K562 (cell line): ENCODE measurements around the gene MAP3K13. TPM values are rescaled to one million over a fixed set of nuclear protein-coding genes. Genes with fewer than 3 reads are reported as not detected.

Source experiments
- ATAC-seq: fragments of 200-7000 bp; cut with Tn5 transposase; 3 replicates; pipeline ENCODE4 v1.9.1; 2020; ENCODE audit warnings: moderate library complexity
- BruUV-seq: library from RNA; stranded (reverse); fragments of 400-500 nt; replicated peaks from 2 replicates; lab custom pipeline; 2021; lab: Mats Ljungman, UMichigan
- CTCF ChIA-PET: fragments of 300-600 bp; formaldehyde crosslinking; extraction: SDS; loops from one replicate; lab custom pipeline; 2021; ENCODE audit warnings: low intra/inter-chr PET ratio; lab: Yijun Ruan, JAX
- POLR2A ChIA-PET: fragments of 300-600, 350-650 bp; sonication (Branson Sonifier 250); formaldehyde crosslinking; extraction: SDS; loops from one replicate; lab custom pipeline; 2021; ENCODE audit warnings: antibody characterized with exemption, inconsistent platforms; lab: Yijun Ruan, JAX
- DNase-seq, 4 experiments: peaks; one replicate each; pipeline versions ENCODE4 v3.0.0 to v3.0.0-alpha.2; 2011 to 2018; ENCODE audit warnings: low spot score in 3 of 4, mixed read lengths in 3 of 4; ENCODE audit errors: extremely low read depth in 1 of 4
- FAIRE-seq: peaks from 2 replicates; lab custom pipeline; 2011; peaks lifted over from hg19 to GRCh38; lab: Jason Lieb, UNC
- H2AFZ ChIP-seq: 2 replicates; pipeline ENCODE4 v1.6.0; 2011; ENCODE audit warnings: low read depth, low read length, control low read depth, inconsistent platforms
- H3K27ac ChIP-seq: fragments of 200-600 bp; 3 replicates; pipeline ENCODE4 v1.8.0; 2011; ENCODE audit warnings: low read depth, mild to moderate bottlenecking, control low read depth, inconsistent platforms, low read length, moderate library complexity, mixed read lengths; ENCODE audit errors: extremely low read depth
- H3K27me3 ChIP-seq, 2 experiments: fragments of 300-600 bp in 1 of 2; 2 replicates in 1 of 2; 3 replicates in 1 of 2; pipeline versions ENCODE4 v1.6.0 to v1.8.0; 2011; ENCODE audit warnings: inconsistent platforms in 2 of 2, low read length in 2 of 2, mild to moderate bottlenecking in 1 of 2, mixed read lengths in 1 of 2, moderate library complexity in 1 of 2; ENCODE audit not compliant: control insufficient read depth in 2 of 2, insufficient read depth in 2 of 2
- H3K36me3 ChIP-seq: fragments of 300-600 bp; 3 replicates; pipeline ENCODE4 v1.8.0; 2011; ENCODE audit warnings: mild to moderate bottlenecking, low read length, inconsistent platforms; ENCODE audit not compliant: control insufficient read depth, insufficient read depth
- H3K4me1 ChIP-seq, 2 experiments: fragments of 200-600 bp in 1 of 2; replicated peaks in 1 of 2; 2 replicates in 1 of 2; 3 replicates in 1 of 2; pipeline versions ENCODE4 v1.5.1 to v1.8.0; 2011; ENCODE audit warnings: inconsistent platforms in 2 of 2, low read length in 2 of 2, mild to moderate bottlenecking in 1 of 2, mixed read lengths in 1 of 2, moderate library complexity in 1 of 2; ENCODE audit not compliant: control insufficient read depth in 2 of 2, insufficient read depth in 2 of 2
- H3K4me2 ChIP-seq: 2 replicates; pipeline ENCODE4 v1.6.1; 2011; ENCODE audit warnings: low read length, control low read depth, inconsistent platforms, mixed read lengths; ENCODE audit not compliant: insufficient read depth
- H3K4me3 ChIP-seq: fragments of 200-600 bp; sonication (generic), shearing (Covaris generic); 2 replicates; pipeline ENCODE4 v1.5.1; 2016; ENCODE audit warnings: control low read depth, inconsistent platforms
- H3K79me2 ChIP-seq: fragments of 200-600 bp; 3 replicates; pipeline ENCODE4 v1.8.0; 2011; ENCODE audit warnings: low read length, inconsistent platforms; ENCODE audit not compliant: control insufficient read depth, insufficient read depth
- H3K9ac ChIP-seq, 2 experiments: 2 replicates each; pipeline versions ENCODE4 v1.6.0 to v1.6.1; 2011; ENCODE audit warnings: low read depth in 2 of 2, low read length in 2 of 2, control low read depth in 1 of 2, inconsistent platforms in 1 of 2, mild to moderate bottlenecking in 1 of 2, mixed read lengths in 1 of 2; ENCODE audit not compliant: insufficient read depth in 1 of 2
- H3K9me1 ChIP-seq: one replicate; pipeline ENCODE4 v1.6.0; 2011; ENCODE audit warnings: inconsistent platforms, mild to moderate bottlenecking, low read length, moderate library complexity; ENCODE audit not compliant: control insufficient read depth, insufficient read depth
- H3K9me3 ChIP-seq: replicated peaks from 2 replicates; pipeline ENCODE4 v1.5.1; 2011; ENCODE audit warnings: low read depth, low read length, inconsistent platforms; ENCODE audit not compliant: control insufficient read depth, insufficient read depth
- H4K20me1 ChIP-seq: replicated peaks from 2 replicates; pipeline ENCODE4 v1.6.1; 2011; ENCODE audit warnings: low read length, inconsistent platforms, mixed read lengths; ENCODE audit not compliant: control insufficient read depth, insufficient read depth
- CEBPB ChIP-seq: fragments of 450-650 bp; IDR thresholded peaks from 2 replicates; pipeline ENCODE4 v1.6.1; 2016; ENCODE audit warnings: missing genetic modification characterization, missing compliant biosample characterization
- CREB3L1 ChIP-seq: fragments of 450-650 bp; IDR thresholded peaks from 2 replicates; pipeline ENCODE4 v1.6.1; 2014; ENCODE audit warnings: low read depth, mild to moderate bottlenecking, moderate library complexity, borderline replicate concordance
- ETV5 ChIP-seq: sonication (generic); formaldehyde crosslinking; IDR thresholded peaks from 2 replicates; pipeline ENCODE4 v1.4.0; 2020; ENCODE audit warnings: low read depth, mild to moderate bottlenecking, missing genetic modification reagents
- HIVEP1 ChIP-seq: fragments of 250-450 bp; sonication (Bioruptor Pico); IDR thresholded peaks from 2 replicates; pipeline ENCODE4 v1.4.0; 2020; ENCODE audit warnings: mild to moderate bottlenecking
- ID3 ChIP-seq, 2 experiments: fragments of 250-450 bp in 1 of 2; fragments of 450-650 bp in 1 of 2; sonication (Bioruptor Pico) in 1 of 2; IDR thresholded peaks; 2 replicates each; pipeline versions ENCODE4 v1.6.1 to v1.8.0; 2016 to 2021; ENCODE audit warnings: mild to moderate bottlenecking in 2 of 2, moderate library complexity in 2 of 2, missing compliant biosample characterization in 1 of 2, missing genetic modification characterization in 1 of 2
- IRF2 ChIP-seq: sonication (generic); formaldehyde crosslinking; IDR thresholded peaks from 2 replicates; pipeline ENCODE4 v1.8.1; 2022; ENCODE audit warnings: mild to moderate bottlenecking, missing genetic modification reagents
- L3MBTL2 ChIP-seq: fragments of 450-650 bp; IDR thresholded peaks from 2 replicates; pipeline ENCODE4 v1.6.1; 2016; ENCODE audit warnings: mild to moderate bottlenecking, moderate library complexity
- NRF1 ChIP-seq, 2 experiments: fragments of 450-650 bp; IDR thresholded peaks in 1 of 2; conservative IDR thresholded peaks in 1 of 2; 2 replicates each; pipeline ENCODE4 v1.6.1; 2014; ENCODE audit warnings: mild to moderate bottlenecking in 2 of 2
- SREBF2 ChIP-seq: sonication (generic); formaldehyde crosslinking; IDR thresholded peaks from 2 replicates; pipeline ENCODE4 v1.4.0; 2020; ENCODE audit warnings: mild to moderate bottlenecking, missing genetic modification reagents
- STAG1 ChIP-seq: sonication (generic); formaldehyde crosslinking; IDR thresholded peaks from 2 replicates; pipeline ENCODE4 v1.5.0; 2020; ENCODE audit warnings: missing genetic modification reagents, borderline replicate concordance
- TAF15 ChIP-seq: fragments of 200-400 bp; formaldehyde crosslinking; IDR thresholded peaks from 2 replicates; pipeline ENCODE4 v1.6.1; 2017; ENCODE audit warnings: mild to moderate bottlenecking, low read depth, low read length, moderate library complexity
- TEAD2 ChIP-seq: fragments of 450-650 bp; IDR thresholded peaks from 2 replicates; pipeline ENCODE4 v1.6.1; 2016; ENCODE audit warnings: missing genetic modification characterization, control low read depth, missing compliant biosample characterization
- USF2 ChIP-seq: sonication (generic); formaldehyde crosslinking; IDR thresholded peaks from 2 replicates; pipeline ENCODE4 v1.5.0; 2020; ENCODE audit warnings: missing genetic modification reagents
- YY1 ChIP-seq, 3 experiments: IDR thresholded peaks; 2 replicates each; pipeline ENCODE4 v1.6.1; 2011; ENCODE audit warnings: low read length in 2 of 3, mild to moderate bottlenecking in 2 of 3, moderate library complexity in 2 of 3, borderline replicate concordance in 1 of 3, control low read depth in 1 of 3, low read depth in 1 of 3; ENCODE audit not compliant: insufficient read depth in 3 of 3, insufficient replicate concordance in 2 of 3, control insufficient read depth in 1 of 3, insufficient read length in 1 of 3; ENCODE audit errors: extremely low read depth in 1 of 3
- WGBS: fragments of 100-300 bp; shearing (Covaris generic); methylation state at CpG from one replicate; pipeline ENCODE4 v1.1.6; 2016; ENCODE audit warnings: low coverage, mixed read lengths; ENCODE audit not compliant: insufficient coverage; ENCODE audit errors: missing lambda C conversion rate; 5-methylcytosine and 5-hydroxymethylcytosine counted together
- in situ Hi-C: fragments of 300-500 bp; cut with MboI; formaldehyde crosslinking; loops from 4 replicates; pipeline ENCODE4 v1.15.0; 2018; ENCODE audit warnings: inconsistent platforms, mixed read lengths
- intact Hi-C: fragments of 100-400 bp; cut with micrococcal nuclease; formaldehyde crosslinking; loops from 2 replicates; pipeline ENCODE4 v1.14.2; 2022
- polyA plus RNA-seq, 8 experiments: library from polyadenylated mRNA; depleted of rRNA in 4 of 8; stranded (reverse) in 5 of 8; unstranded in 3 of 8; fragments of >200 nt; fragmentation: Nextera tagmentation in 2 of 8; fragmentation: Illumina TruSeq in 1 of 8; extraction: Ambion mirVana in 2 of 8; extraction: Trizol in 1 of 8; gene quantifications; 2 replicates each; pipeline versions ENCODE4 v1.2.1 to v1.2.3, GENCODE V29; 2011 to 2014; ENCODE audit warnings: inconsistent platforms in 1 of 8, missing spikeins in 1 of 8
- total RNA-seq, 7 experiments: library from RNA; depleted of rRNA in 6 of 7; stranded (reverse); fragments of >200 nt in 6 of 7; fragmentation: Illumina TruSeq in 2 of 7; extraction: Trizol in 2 of 7; gene quantifications; 2 replicates each; pipeline versions ENCODE4 v1.2.1 to v1.2.3, GENCODE V29; 2011 to 2021; ENCODE audit warnings: low replicate concordance in 1 of 7
- TF ChIP-seq, protein P1 (sequence below): fragments of 450-650 bp; formaldehyde crosslinking; IDR thresholded peaks from 2 replicates; pipeline ENCODE4 v1.4.0; 2020; ENCODE audit warnings: mild to moderate bottlenecking, mixed read lengths

The MAP3K13 gene
- total and polyA plus RNA-seq, 9 of the 15 experiments (the other 6 are each of a cell fraction or from before 2014, with no cell fraction given) = 0.04 to 0.32 (median 0.15) TPM; not detected in 2

GRCh38 chr3:185399737-185400667, 37.1 kb downstream of the MAP3K13 start:
- Histone ChIP-seq H3K9ac (no peak overlapping the region), H4K20me1 (no peaks in the 10 kb centered on the region), H3K27me3 (peaks cover 18 to 19% of the 10 kb centered on the region in 2 experiments; a peak in 4 of 5 replicates), H3K9me1 (no peaks in the 10 kb centered on the region), H3K79me2 (no peaks in the 10 kb centered on the region), H3K27ac (no peak overlapping the region), H3K4me1 (no peaks in the 10 kb centered on the region), H2AFZ (no peak overlapping the region; the same call in 1 of the 2 replicates), H3K36me3 (no peaks in the 10 kb centered on the region), H3K9me3 (no peaks in the 10 kb centered on the region), H3K4me3 (no peak overlapping the region), H3K4me2 (peak overlapping the region; percentile 3; the same call in 1 of the 2 replicates)
- ChIA-PET CTCF (no interaction called here), POLR2A (interaction anchor here (0.5 kb wide), 1 partner anchor 406 kb away, joined by 3 read pairs; no protein-coding TSS in a partner anchor)
- BruUV-seq = no TSS peak
- FAIRE-seq (no peak), DNase-seq (peak in 1 of 4 experiments; percentile 11), ATAC-seq (peak; percentile 47; the same call in 2 of the 3 replicates)
- in situ Hi-C loops = no loop called here
- intact Hi-C loops = no loop called here
- WGBS = 3% methylated on average over 15 of the region's 16 CpGs
- TF ChIP-seq CREB3L1 = no peak
- no peak for TF ChIP-seq YY1 (IDR thresholded peaks at IDR 0.05; ENCODE audit: borderline replicate concordance in 1 of 3, control insufficient read depth in 1 of 3, extremely low read depth in 1 of 3, insufficient read depth in 3 of 3, insufficient read length in 1 of 3, insufficient replicate concordance in 2 of 3, low read depth in 1 of 3, low read length in 2 of 3)
- TF ChIP-seq HIVEP1 = no peak
- no peak for TF ChIP-seq SREBF2 (CRISPR knock-in tag)
- TF ChIP-seq, protein P1, sequence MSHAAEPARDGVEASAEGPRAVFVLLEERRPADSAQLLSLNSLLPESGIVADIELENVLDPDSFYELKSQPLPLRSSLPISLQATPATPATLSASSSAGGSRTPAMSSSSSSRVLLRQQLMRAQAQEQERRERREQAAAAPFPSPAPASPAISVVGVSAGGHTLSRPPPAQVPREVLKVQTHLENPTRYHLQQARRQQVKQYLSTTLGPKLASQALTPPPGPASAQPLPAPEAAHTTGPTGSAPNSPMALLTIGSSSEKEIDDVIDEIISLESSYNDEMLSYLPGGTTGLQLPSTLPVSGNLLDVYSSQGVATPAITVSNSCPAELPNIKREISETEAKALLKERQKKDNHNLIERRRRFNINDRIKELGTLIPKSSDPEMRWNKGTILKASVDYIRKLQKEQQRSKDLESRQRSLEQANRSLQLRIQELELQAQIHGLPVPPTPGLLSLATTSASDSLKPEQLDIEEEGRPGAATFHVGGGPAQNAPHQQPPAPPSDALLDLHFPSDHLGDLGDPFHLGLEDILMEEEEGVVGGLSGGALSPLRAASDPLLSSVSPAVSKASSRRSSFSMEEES (CRISPR knock-in tag) = peak; percentile 68
- TF ChIP-seq TEAD2 (tag) = no peak
- 0 out of 2 replicates have a peak, but pooled peaks have one; percentile 19 for TF ChIP-seq L3MBTL2
- TF ChIP-seq NRF1 (conservative IDR thresholded peaks at IDR 0.05 in 1 of 2, IDR thresholded peaks at IDR 0.05 in 1 of 2) = peak; percentile 83 to 86
- 0 out of 2 replicates have a peak, but pooled peaks have one; percentile 41 for TF ChIP-seq CEBPB
- TF ChIP-seq IRF2 (CRISPR knock-in tag) = no peak
- no peak for TF ChIP-seq STAG1 (CRISPR knock-in tag)
- no peak for TF ChIP-seq ETV5
- TF ChIP-seq USF2 = 0 out of 2 replicates have a peak, but pooled peaks have one; percentile 40
- no peak for TF ChIP-seq TAF15
- no peak for TF ChIP-seq ID3 (CRISPR knock-in tag; IDR thresholded peaks at IDR 0.05)
- TF ChIP-seq ID3 (tag; IDR thresholded peaks at IDR 0.05) = no peak
